Liver (tissue), 3 donors: ENCODE results near the gene SPTSSA.

Experiments used
- GABPA ChIP-seq, 2 donors: IDR thresholded peaks in 1 of 2; conservative IDR thresholded peaks in 1 of 2; 2 replicates each; pipeline ENCODE4 v1.6.1; 2016; ENCODE audit warnings: antibody characterized with exemption in 2 of 2, mild to moderate bottlenecking in 1 of 2, moderate library complexity in 1 of 2
- JUND ChIP-seq, 2 donors: IDR thresholded peaks; 2 replicates each; pipeline ENCODE4 v1.6.1; 2016; ENCODE audit warnings: antibody characterized with exemption in 2 of 2
- YY1 ChIP-seq: IDR thresholded peaks from 2 replicates; pipeline ENCODE4 v1.6.1; 2016; ENCODE audit warnings: antibody characterized with exemption, mild to moderate bottlenecking
- TF ChIP-seq, protein P1 (sequence below): fragments of 150-350 bp; IDR thresholded peaks from 2 replicates; pipeline ENCODE4 v1.5.1; 2017; ENCODE audit warnings: improper control_type of control experiment, low read depth, low read length; ENCODE audit not compliant: missing input control
- TF ChIP-seq, protein P2 (sequence below): IDR thresholded peaks from 2 replicates; pipeline ENCODE4 v1.6.1; 2016; ENCODE audit warnings: antibody characterized with exemption
- donor health status: healthy.
- donor health status: healthy.

DNA sequence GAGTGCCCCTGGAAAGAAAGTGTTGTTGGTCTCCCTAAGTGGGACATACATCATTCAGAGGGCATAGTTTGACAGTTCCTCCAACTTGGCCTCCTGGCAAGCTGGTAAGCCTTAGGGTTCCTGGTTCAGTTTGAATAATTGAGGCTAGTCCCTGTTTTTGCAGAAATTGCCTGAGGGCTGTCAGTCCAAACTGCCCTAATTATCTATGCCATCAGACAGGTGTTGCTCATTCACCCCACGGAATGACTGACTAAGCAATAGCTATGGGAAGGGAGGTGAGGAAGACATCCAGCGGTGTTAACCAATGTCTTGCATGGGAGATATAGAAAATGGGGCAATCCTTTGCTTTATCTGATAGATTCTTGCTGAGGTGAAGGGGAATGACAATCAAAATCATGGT, 37.6 kb downstream of the SPTSSA start:
- TF ChIP-seq, protein P1, sequence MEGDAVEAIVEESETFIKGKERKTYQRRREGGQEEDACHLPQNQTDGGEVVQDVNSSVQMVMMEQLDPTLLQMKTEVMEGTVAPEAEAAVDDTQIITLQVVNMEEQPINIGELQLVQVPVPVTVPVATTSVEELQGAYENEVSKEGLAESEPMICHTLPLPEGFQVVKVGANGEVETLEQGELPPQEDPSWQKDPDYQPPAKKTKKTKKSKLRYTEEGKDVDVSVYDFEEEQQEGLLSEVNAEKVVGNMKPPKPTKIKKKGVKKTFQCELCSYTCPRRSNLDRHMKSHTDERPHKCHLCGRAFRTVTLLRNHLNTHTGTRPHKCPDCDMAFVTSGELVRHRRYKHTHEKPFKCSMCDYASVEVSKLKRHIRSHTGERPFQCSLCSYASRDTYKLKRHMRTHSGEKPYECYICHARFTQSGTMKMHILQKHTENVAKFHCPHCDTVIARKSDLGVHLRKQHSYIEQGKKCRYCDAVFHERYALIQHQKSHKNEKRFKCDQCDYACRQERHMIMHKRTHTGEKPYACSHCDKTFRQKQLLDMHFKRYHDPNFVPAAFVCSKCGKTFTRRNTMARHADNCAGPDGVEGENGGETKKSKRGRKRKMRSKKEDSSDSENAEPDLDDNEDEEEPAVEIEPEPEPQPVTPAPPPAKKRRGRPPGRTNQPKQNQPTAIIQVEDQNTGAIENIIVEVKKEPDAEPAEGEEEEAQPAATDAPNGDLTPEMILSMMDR: no peak
- no peak for TF ChIP-seq GABPA (IDR thresholded peaks at IDR 0.05 in 1 of 2, conservative IDR thresholded peaks at IDR 0.05 in 1 of 2)
- TF ChIP-seq, protein P2, sequence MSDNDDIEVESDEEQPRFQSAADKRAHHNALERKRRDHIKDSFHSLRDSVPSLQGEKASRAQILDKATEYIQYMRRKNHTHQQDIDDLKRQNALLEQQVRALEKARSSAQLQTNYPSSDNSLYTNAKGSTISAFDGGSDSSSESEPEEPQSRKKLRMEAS: no peak
- no peak for TF ChIP-seq JUND (IDR thresholded peaks at IDR 0.05)
- TF ChIP-seq YY1: no peak
